SK-N-SH (cell line): ENCODE data around the gene SHISA4. TPM values are rescaled to one million over a fixed set of nuclear protein-coding genes. Genes with fewer than 3 reads are reported as not detected.

ENCODE experiments used
- CTCF ChIA-PET: fragments of 300-600, 350-600 bp; formaldehyde crosslinking; extraction: SDS; loops from one replicate; lab custom pipeline; 2021; lab: Yijun Ruan, JAX
- POLR2A ChIA-PET: fragments of 350-600 bp; sonication (Branson Sonifier 250); formaldehyde crosslinking; extraction: SDS; loops from one replicate; lab custom pipeline; 2020; ENCODE audit warnings: antibody characterized with exemption, inconsistent platforms; lab: Yijun Ruan, JAX
- DNase-seq: peaks from one replicate; pipeline ENCODE4 v3.0.0; 2012
- H2AFZ ChIP-seq: fragments of 200-600 bp; sonication (generic); 2 replicates; pipeline ENCODE4 v1.8.1; 2016; ENCODE audit warnings: antibody characterized with exemption, mild to moderate bottlenecking, low read depth
- H3F3A ChIP-seq: fragments of 200-600 bp; sonication (generic); replicated peaks from 2 replicates; pipeline ENCODE3; 2016; ENCODE audit warnings: antibody characterized with exemption, mild to moderate bottlenecking; ENCODE audit not compliant: insufficient read depth
- H3K27ac ChIP-seq, 2 experiments: fragments of 200-500 bp in 1 of 2; fragments of 200-600 bp in 1 of 2; sonication (Bioruptor generic) in 1 of 2; sonication (generic), shearing (Covaris generic) in 1 of 2; 2 replicates each; pipeline versions ENCODE4 v1.5.1 to v1.6.1; 2014 to 2016; ENCODE audit warnings: low read depth in 2 of 2, inconsistent platforms in 1 of 2, low read length in 1 of 2, mild to moderate bottlenecking in 1 of 2, mixed read lengths in 1 of 2
- H3K27me3 ChIP-seq: fragments of 200-600 bp; sonication (generic), shearing (Covaris generic); 2 replicates; pipeline ENCODE4 v1.6.1; 2016; ENCODE audit warnings: mixed run types; ENCODE audit not compliant: insufficient read depth
- H3K36me3 ChIP-seq, 2 experiments: fragments of 200-500 bp in 1 of 2; fragments of 200-600 bp in 1 of 2; sonication (Bioruptor generic) in 1 of 2; sonication (generic) in 1 of 2; replicated peaks in 1 of 2; 2 replicates each; pipeline versions ENCODE3 to v1.5.1; 2014 to 2016; ENCODE audit warnings: low read length in 1 of 2, mild to moderate bottlenecking in 1 of 2; ENCODE audit not compliant: insufficient read depth in 2 of 2, control insufficient read depth in 1 of 2
- H3K4me1 ChIP-seq, 2 experiments: fragments of 200-500 bp in 1 of 2; fragments of 200-600 bp in 1 of 2; sonication (Bioruptor generic) in 1 of 2; sonication (generic), shearing (Covaris generic) in 1 of 2; 2 replicates each; pipeline versions ENCODE4 v1.5.1 to v1.6.1; 2014 to 2016; ENCODE audit warnings: low read depth in 1 of 2, low read length in 1 of 2, mixed run types in 1 of 2; ENCODE audit not compliant: insufficient read depth in 2 of 2, control insufficient read depth in 1 of 2
- H3K4me2 ChIP-seq: fragments of 200-600 bp; sonication (generic), shearing (Covaris generic); 2 replicates; pipeline ENCODE4 v1.6.1; 2017; ENCODE audit warnings: mixed run types
- H3K4me3 ChIP-seq, 2 experiments: fragments of 200-500 bp in 1 of 2; fragments of 200-600 bp in 1 of 2; sonication (Bioruptor generic) in 1 of 2; sonication (generic), shearing (Covaris generic) in 1 of 2; 2 replicates each; pipeline versions ENCODE4 v1.5.1 to v1.8.1; 2014 to 2016; ENCODE audit warnings: low read depth in 2 of 2, inconsistent platforms in 1 of 2, low read length in 1 of 2, mild to moderate bottlenecking in 1 of 2, mixed read lengths in 1 of 2, moderate library complexity in 1 of 2
- H3K79me2 ChIP-seq: fragments of 200-600 bp; sonication (generic); 2 replicates; pipeline ENCODE4 v1.8.1; 2017; ENCODE audit warnings: mild to moderate bottlenecking; ENCODE audit not compliant: insufficient read depth
- H3K9ac ChIP-seq: fragments of 200-600 bp; sonication (generic); 2 replicates; pipeline ENCODE4 v1.6.1; 2017; ENCODE audit warnings: mixed run types
- H3K9me2 ChIP-seq: fragments of 200-600 bp; sonication (generic); 2 replicates; pipeline ENCODE4 v1.6.1; 2017; ENCODE audit warnings: mixed run types
- H3K9me3 ChIP-seq: fragments of 200-600 bp; sonication (generic); 2 replicates; pipeline ENCODE4 v1.6.1; 2017; ENCODE audit warnings: mixed run types, mild to moderate bottlenecking, moderate library complexity
- H4K20me1 ChIP-seq: fragments of 200-600 bp; sonication (generic); 2 replicates; pipeline ENCODE4 v1.6.1; 2017; ENCODE audit warnings: mild to moderate bottlenecking, mixed run types; ENCODE audit not compliant: insufficient read depth
- CTCF ChIP-seq: fragments of 200-600 bp; sonication (generic); IDR thresholded peaks from 2 replicates; pipeline ENCODE4 v1.6.1; 2017; ENCODE audit warnings: antibody characterized with exemption, mild to moderate bottlenecking, moderate library complexity
- EP300 ChIP-seq, 2 experiments: IDR thresholded peaks; 2 replicates each; pipeline versions ENCODE4 v1.4.0 to v1.6.1; 2012; ENCODE audit warnings: borderline replicate concordance in 1 of 2, low read depth in 1 of 2, low read length in 1 of 2
- EZH2phosphoT487 ChIP-seq: fragments of 200-600 bp; sonication (generic); IDR thresholded peaks from 2 replicates; pipeline ENCODE4 v1.6.1; 2017; ENCODE audit warnings: low read depth, mixed run types, mild to moderate bottlenecking, antibody characterized with exemption, moderate library complexity, borderline replicate concordance
- FOSL2 ChIP-seq: IDR thresholded peaks from 2 replicates; pipeline ENCODE4 v1.4.0; 2012; ENCODE audit warnings: low read depth, mild to moderate bottlenecking, moderate library complexity, borderline replicate concordance
- FOXJ3 ChIP-seq: sonication (generic); formaldehyde crosslinking; IDR thresholded peaks from 2 replicates; pipeline ENCODE4 v1.5.1; 2020; ENCODE audit warnings: mild to moderate bottlenecking, missing genetic modification reagents
- GATA2 ChIP-seq: sonication (generic); formaldehyde crosslinking; IDR thresholded peaks from 2 replicates; pipeline ENCODE4 v1.5.0; 2020; ENCODE audit warnings: mild to moderate bottlenecking, missing genetic modification reagents
- IRF3 ChIP-seq: fragments of 150-350 bp; IDR thresholded peaks from 2 replicates; pipeline ENCODE4 v1.6.1; 2016; ENCODE audit warnings: mild to moderate bottlenecking, low read depth, low read length
- MAX ChIP-seq: IDR thresholded peaks from 2 replicates; pipeline ENCODE4 v1.4.0; 2012; ENCODE audit warnings: low read depth
- MEF2A ChIP-seq: IDR thresholded peaks from 2 replicates; pipeline ENCODE4 v1.4.0; 2012; ENCODE audit warnings: low read depth, borderline replicate concordance
- MXI1 ChIP-seq: IDR thresholded peaks from 2 replicates; pipeline ENCODE4 v1.6.1; 2012; ENCODE audit warnings: mild to moderate bottlenecking, low read depth, low read length, improper control_type of control experiment
- NRF1 ChIP-seq: IDR thresholded peaks from 2 replicates; pipeline ENCODE4 v1.6.1; 2012; ENCODE audit warnings: low read depth, mild to moderate bottlenecking, low read length
- POLR2AphosphoS5 ChIP-seq: IDR thresholded peaks from 2 replicates; pipeline ENCODE4 v1.6.1; 2012; ENCODE audit warnings: low read depth, low read length
- RAD21 ChIP-seq: IDR thresholded peaks from 2 replicates; pipeline ENCODE4 v1.6.1; 2012; ENCODE audit warnings: mild to moderate bottlenecking, low read length
- RCOR1 ChIP-seq: fragments of 150-350 bp; IDR thresholded peaks from 2 replicates; pipeline ENCODE4 v1.6.1; 2017; ENCODE audit warnings: antibody characterized with exemption, low read length
- RXRA ChIP-seq: IDR thresholded peaks from 2 replicates; pipeline ENCODE4 v1.4.0; 2012; ENCODE audit warnings: low read depth, mild to moderate bottlenecking, borderline replicate concordance
- SMC3 ChIP-seq: IDR thresholded peaks from 2 replicates; pipeline ENCODE4 v1.6.1; 2012; ENCODE audit warnings: low read depth, low read length, improper control_type of control experiment
- TCF12 ChIP-seq: IDR thresholded peaks from 2 replicates; pipeline ENCODE4 v1.4.0; 2012
- TEAD4 ChIP-seq: IDR thresholded peaks from 2 replicates; pipeline ENCODE4 v1.4.0; 2012; ENCODE audit warnings: mild to moderate bottlenecking, borderline replicate concordance; ENCODE audit not compliant: insufficient read depth
- ZBTB33 ChIP-seq: IDR thresholded peaks from 2 replicates; pipeline ENCODE4 v1.4.0; 2012; ENCODE audit warnings: low read depth, borderline replicate concordance
- WGBS: methylation state at CpG from one replicate; pipeline ENCODE4 v1.1.6; 2017; ENCODE audit warnings: low lambda C conversion rate; 5-methylcytosine and 5-hydroxymethylcytosine counted together
- polyA plus RNA-seq, 3 experiments: library from polyadenylated mRNA; depleted of rRNA; stranded (reverse); fragments of >200 nt; gene quantifications; 2 replicates each; pipeline ENCODE4 v1.2.3, GENCODE V29; 2012

The SHISA4 gene
- polyA plus RNA-seq, 1 of the 3 experiments (the other 2 are of a cell fraction) = 42.1 TPM

GRCh38 chr1:201880928-201881571 lies 7.6 kb upstream of the SHISA4 start (continued):
- no peak for TF ChIP-seq RXRA
- no peak for TF ChIP-seq IRF3
- no peak; the same call in 1 of the 2 replicates for TF ChIP-seq POLR2AphosphoS5
- no peak for TF ChIP-seq GATA2 (CRISPR knock-in tag)

GRCh38 chr1:201881617-201882016 lies 7.1 kb upstream of the SHISA4 start:
- WGBS = 88% methylated on average over 1 of the region's 1 CpG
- Histone ChIP-seq H2AFZ (no peak overlapping the region), H3K4me3 (no peak overlapping the region), H3K27me3 (no peaks in the 10 kb centered on the region), H3K4me2 (no peak overlapping the region), H3K9me3 (no peaks in the 10 kb centered on the region), H3K36me3 (peaks cover 4 to 5% of the 10 kb centered on the region in 2 experiments), H3K79me2 (no peaks in the 10 kb centered on the region), H4K20me1 (peaks cover 4% of the 10 kb centered on the region; the same call in 1 of the 2 replicates), H3K4me1 (peaks cover 16 to 41% of the 10 kb centered on the region in 2 experiments; a peak in 3 of 4 replicates), H3K27ac (no peak overlapping the region), H3F3A (peaks cover 33% of the 10 kb centered on the region), H3K9ac (no peak overlapping the region), H3K9me2 (no peaks in the 10 kb centered on the region)
- ChIA-PET POLR2A (interaction anchor here (1.8 kb wide), 1 partner anchor 12 kb away, joined by 5 read pairs; no protein-coding TSS in a partner anchor), CTCF (interaction anchor here (0.6 to 16.1 kb wide), 6 partner anchors 11 to 118 kb away, joined by 3 to 222 read pairs (median 4); partner anchors contain the start of gene SHISA4)
- TF ChIP-seq EZH2phosphoT487 (no peak), MXI1 (no peak), TEAD4 (no peak), FOSL2 (no peak), FOXJ3 (no peak), NRF1 (no peak), TCF12 (no peak), RCOR1 (no peak), ZBTB33 (no peak), RXRA (no peak), MEF2A (no peak), GATA2 (CRISPR knock-in tag) (no peak), EP300 (IDR thresholded peaks at IDR 0.05; ENCODE audit: borderline replicate concordance in 1 of 2, low read depth in 1 of 2, low read length in 1 of 2) (no peak), RAD21 (no peak), CTCF (no peak), SMC3 (no peak), POLR2AphosphoS5 (no peak), MAX (no peak)
- no peak for DNase-seq
